ENCODE measurements around the gene SMC4. TPM values are rescaled to one million over a fixed set of nuclear protein-coding genes. Genes with fewer than 3 reads are reported as not detected.
"Not testable (repeated sequence)": the region's sequence is repeated elsewhere in the genome, so short reads cannot be mapped to it uniquely, and the experiment has no call there.

SMC4 gene
- total RNA-seq, 4 donors from 2014 or later, result 11.8 to 119 (median 72.4) TPM

DNA sequence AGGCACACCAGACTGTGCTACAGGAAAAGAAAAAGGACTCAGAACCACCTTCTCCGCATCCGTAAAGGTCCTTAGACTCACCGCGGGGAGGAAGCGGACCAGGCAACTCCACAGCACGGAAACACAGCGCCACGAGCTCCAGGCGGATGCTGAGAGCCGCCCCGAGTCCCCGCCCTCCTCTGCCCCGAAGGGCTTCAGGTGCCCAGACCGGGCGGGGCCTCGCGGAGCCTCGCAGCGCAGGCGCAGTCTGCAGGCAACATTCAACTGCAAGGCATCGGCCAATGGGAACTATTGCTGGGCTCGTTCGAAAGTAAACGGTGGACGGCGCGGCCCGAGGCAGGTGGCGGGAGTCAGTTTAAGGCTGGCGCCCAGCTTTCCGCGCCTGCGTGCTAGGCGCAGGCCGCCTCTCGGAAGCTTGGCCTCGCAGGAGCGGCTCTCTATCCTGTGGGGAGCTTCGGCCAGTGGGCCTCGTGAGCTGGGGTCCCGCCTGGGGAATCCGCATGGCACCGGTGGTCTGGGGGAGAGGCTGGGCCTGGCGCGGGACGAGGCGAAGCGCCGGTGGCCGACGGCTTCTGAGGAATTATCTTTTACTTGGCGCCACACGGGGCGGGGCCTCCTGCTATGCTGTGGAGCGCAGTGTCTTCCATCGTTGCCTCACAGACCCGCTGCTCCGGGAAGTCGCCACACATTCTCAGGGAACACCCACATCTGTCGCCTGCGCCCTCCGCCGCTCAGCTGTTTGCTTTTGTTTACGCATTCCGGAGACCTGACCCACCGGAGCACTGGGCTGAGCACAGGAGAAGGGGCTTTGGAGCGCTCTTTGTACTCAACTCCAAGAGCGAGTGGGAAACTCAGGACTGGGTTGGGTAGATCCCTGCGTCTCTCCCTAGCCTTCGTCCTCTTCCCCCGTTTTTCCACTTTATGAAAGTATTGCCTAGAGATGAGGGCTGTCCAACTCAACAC, 50.5 kb downstream of the SMC4 start, which contains the start of gene TRIM59:
Gene TRIM59, minus strand, starts transcription at position 151 of the 963 bp plus-strand sequence. CDS start 10,603 bp downstream, outside the sequence.
- TF ChIP-seq CTCF (IDR thresholded peaks at IDR 0.05) (no peak), POLR2A (IDR thresholded peaks at IDR 0.05) (peak in 1 of 2 donors; percentile 29)
- no peaks in the 10 kb centered on the region for H3K9me3 ChIP-seq
- H3K27ac ChIP-seq, result peak within 1 kb of the TSS; percentile 51 to 64
- H3K27me3 ChIP-seq, result no peaks in the 10 kb centered on the region
- intact Hi-C loops (cut with DNase I; ENCODE audit: low total_unique reads), result no loop called here
- no peaks in the 10 kb centered on the region for H3K4me1 ChIP-seq
- peak; percentile 80 to 85 for DNase-seq
- H3K36me3 ChIP-seq, result no peaks in the 10 kb centered on the region
- peak within 1 kb of the TSS; percentile 34 to 51 for H3K4me3 ChIP-seq

DNA sequence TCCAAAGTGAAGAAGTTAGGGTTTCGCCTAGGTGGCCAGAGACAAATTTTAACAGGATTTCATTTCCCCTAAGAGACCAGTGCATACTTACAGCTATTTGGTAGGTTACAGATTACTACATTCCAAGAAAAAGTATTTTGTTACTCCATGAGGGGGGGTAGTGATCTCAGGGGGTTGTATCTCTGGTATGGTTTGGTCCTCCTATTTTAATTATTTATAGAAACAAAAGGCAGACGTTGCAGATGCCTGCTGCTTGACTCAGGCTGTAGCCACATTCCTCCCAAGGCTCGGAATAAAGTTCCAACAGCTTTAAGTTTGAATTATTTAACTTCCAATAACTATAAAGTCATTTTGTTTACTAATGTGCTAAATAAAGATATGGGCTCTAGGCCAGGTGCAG, 51.4 kb downstream of the SMC4 start:
- Histone ChIP-seq H3K4me3 (no peak overlapping the region), H3K9me3 (no peaks in the 10 kb centered on the region), H3K36me3 (no peaks in the 10 kb centered on the region), H3K27ac (no peak overlapping the region), H3K27me3 (no peaks in the 10 kb centered on the region), H3K4me1 (no peaks in the 10 kb centered on the region)
- no peak for DNase-seq
- intact Hi-C loops (cut with DNase I; ENCODE audit: low total_unique reads), result no loop called here
- TF ChIP-seq CTCF (IDR thresholded peaks at IDR 0.05), result no peak
- no peak for TF ChIP-seq POLR2A (IDR thresholded peaks at IDR 0.05)

- Histone ChIP-seq H3K27ac (no peak overlapping the region), H3K4me3 (no peak overlapping the region), H3K4me1 (no peaks in the 10 kb centered on the region), H3K27me3 (no peaks in the 10 kb centered on the region), H3K9me3 (no peaks in the 10 kb centered on the region), H3K36me3 (no peaks in the 10 kb centered on the region)
- DNase-seq, result no peak
- intact Hi-C loops (cut with DNase I; ENCODE audit: low total_unique reads), result no loop called here
- TF ChIP-seq POLR2A (IDR thresholded peaks at IDR 0.05) (no peak), CTCF (IDR thresholded peaks at IDR 0.05) (no peak)
Observed at GRCh38 chr3:160451602-160452001, 52.2 kb downstream of the SMC4 start.

- DNase-seq; H3K4me3 ChIP-seq; H3K9me3 ChIP-seq; intact Hi-C loops (cut with DNase I; ENCODE audit: low total_unique reads); H3K36me3 ChIP-seq; H3K4me1 ChIP-seq; H3K27ac ChIP-seq; H3K27me3 ChIP-seq: not testable (repeated sequence)
Observed at GRCh38 chr3:160452251-160452650, 52.8 kb downstream of the SMC4 start.

DNA sequence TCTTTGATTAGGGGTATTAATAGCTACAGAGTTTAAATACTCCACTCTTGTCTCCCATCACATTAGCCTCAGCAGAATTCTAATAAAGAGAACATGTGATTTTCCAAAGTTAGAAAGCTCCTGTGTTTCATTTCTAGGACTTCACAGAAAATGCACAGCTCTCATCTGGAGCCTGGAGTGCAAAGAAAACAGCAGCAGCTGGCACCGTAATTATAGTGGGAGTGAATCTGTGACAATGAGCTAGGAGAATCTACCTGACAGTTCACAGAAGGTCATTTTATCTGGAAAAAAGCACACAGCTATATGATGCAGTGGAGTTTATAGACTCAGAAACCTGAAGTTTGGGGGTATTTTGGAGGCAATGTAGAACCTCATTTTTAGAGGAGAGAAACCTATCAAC, 55.5 kb downstream of the SMC4 start:
- no peaks in the 10 kb centered on the region for H3K4me1 ChIP-seq
- TF ChIP-seq CTCF (IDR thresholded peaks at IDR 0.05) (no peak), POLR2A (IDR thresholded peaks at IDR 0.05) (no peak)
- no peak overlapping the region for H3K4me3 ChIP-seq
- no peak for DNase-seq
- H3K27me3 ChIP-seq, result no peaks in the 10 kb centered on the region
- H3K36me3 ChIP-seq, result no peaks in the 10 kb centered on the region
- no peaks in the 10 kb centered on the region for H3K9me3 ChIP-seq
- intact Hi-C loops (cut with DNase I; ENCODE audit: low total_unique reads), result no loop called here
- no peak overlapping the region for H3K27ac ChIP-seq
